ENCODE measurements around the gene LYRM4. TPM values are rescaled to one million over a fixed set of nuclear protein-coding genes. Genes with fewer than 3 reads are reported as not detected.

Gene LYRM4
- polyA plus RNA-seq, 1 donor (not counting 4 experiments of a cell fraction or from before 2014, with no cell fraction given): 41.1 TPM

DNA sequence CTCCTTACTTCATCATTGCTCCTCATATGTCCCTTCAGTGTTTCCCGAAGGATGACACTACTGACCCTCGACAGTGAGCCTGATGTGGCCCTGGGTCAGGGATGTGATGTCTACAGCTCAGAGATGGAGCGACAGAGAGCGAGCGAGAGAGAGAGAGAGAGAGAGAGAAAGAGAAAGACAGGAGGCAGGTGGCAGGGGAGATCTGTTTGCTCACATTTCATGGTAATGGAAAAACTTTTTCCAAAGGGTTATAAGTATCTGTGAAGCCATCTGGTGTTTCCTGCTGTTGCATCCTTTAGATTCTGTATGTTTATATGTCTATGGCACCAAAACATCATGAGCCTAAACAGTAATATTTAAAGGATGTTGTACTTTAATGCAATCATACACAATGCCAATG lies 98.4 kb downstream of the LYRM4 start:
- dilution Hi-C loops (cut with MboI; ENCODE audit: extremely low pct_ligation_motif_present, low sequenced_read_pairs): no loop called here
- no peak for TF ChIP-seq EZH2 (IDR thresholded peaks at IDR 0.05; ENCODE audit: low read length)
- TF ChIP-seq, protein P1, sequence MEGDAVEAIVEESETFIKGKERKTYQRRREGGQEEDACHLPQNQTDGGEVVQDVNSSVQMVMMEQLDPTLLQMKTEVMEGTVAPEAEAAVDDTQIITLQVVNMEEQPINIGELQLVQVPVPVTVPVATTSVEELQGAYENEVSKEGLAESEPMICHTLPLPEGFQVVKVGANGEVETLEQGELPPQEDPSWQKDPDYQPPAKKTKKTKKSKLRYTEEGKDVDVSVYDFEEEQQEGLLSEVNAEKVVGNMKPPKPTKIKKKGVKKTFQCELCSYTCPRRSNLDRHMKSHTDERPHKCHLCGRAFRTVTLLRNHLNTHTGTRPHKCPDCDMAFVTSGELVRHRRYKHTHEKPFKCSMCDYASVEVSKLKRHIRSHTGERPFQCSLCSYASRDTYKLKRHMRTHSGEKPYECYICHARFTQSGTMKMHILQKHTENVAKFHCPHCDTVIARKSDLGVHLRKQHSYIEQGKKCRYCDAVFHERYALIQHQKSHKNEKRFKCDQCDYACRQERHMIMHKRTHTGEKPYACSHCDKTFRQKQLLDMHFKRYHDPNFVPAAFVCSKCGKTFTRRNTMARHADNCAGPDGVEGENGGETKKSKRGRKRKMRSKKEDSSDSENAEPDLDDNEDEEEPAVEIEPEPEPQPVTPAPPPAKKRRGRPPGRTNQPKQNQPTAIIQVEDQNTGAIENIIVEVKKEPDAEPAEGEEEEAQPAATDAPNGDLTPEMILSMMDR (optimal IDR thresholded peaks at IDR 0.05 in 1 of 3, IDR thresholded peaks at IDR 0.05 in 1 of 3, conservative IDR thresholded peaks at IDR 0.05 in 1 of 3; ENCODE audit: extremely low read depth in 1 of 3, insufficient read depth in 2 of 3, low read length in 3 of 3): no peak
- Histone ChIP-seq H3K36me3 (ENCODE audit: control insufficient read depth in 2 of 2, extremely low read depth in 1 of 2, insufficient read depth in 2 of 2, low read length in 2 of 2) (no peaks in the 10 kb centered on the region), H3K9me1 (ENCODE audit: control insufficient read depth, extremely low read depth, insufficient read depth, low read length) (no peaks in the 10 kb centered on the region), H3K9ac (ENCODE audit: control insufficient read depth, extremely low read depth, insufficient read depth, low read length) (no peak overlapping the region), H3K27me3 (ENCODE audit: control insufficient read depth, extremely low read depth, insufficient read depth, low read length) (no peaks in the 10 kb centered on the region), H4K20me1 (ENCODE audit: control insufficient read depth, extremely low read depth, insufficient read depth, low read length) (no peaks in the 10 kb centered on the region), H2AFZ (ENCODE audit: control insufficient read depth, low read length) (no peak overlapping the region), H3K27ac (ENCODE audit: control insufficient read depth, insufficient read depth, low read length) (no peak overlapping the region), H3K79me2 (ENCODE audit: control insufficient read depth, insufficient read depth, low read length) (no peaks in the 10 kb centered on the region), H3K4me3 (ENCODE audit: control insufficient read depth in 2 of 3, extremely low read depth in 1 of 3, insufficient read depth in 2 of 3, low read depth in 1 of 3, low read length in 3 of 3) (no peak overlapping the region), H3K9me3 (ENCODE audit: control insufficient read depth, low read depth, low read length) (no peaks in the 10 kb centered on the region), H3K4me1 (ENCODE audit: control insufficient read depth, extremely low read depth, insufficient read depth, low read length) (peaks cover 7% of the 10 kb centered on the region), H3K4me2 (ENCODE audit: control insufficient read depth, extremely low read depth, insufficient read depth, low read depth, low read length) (no peak overlapping the region)
- FAIRE-seq (no peak), DNase-seq (ENCODE audit: low read depth, low spot score) (no peak)

DNA sequence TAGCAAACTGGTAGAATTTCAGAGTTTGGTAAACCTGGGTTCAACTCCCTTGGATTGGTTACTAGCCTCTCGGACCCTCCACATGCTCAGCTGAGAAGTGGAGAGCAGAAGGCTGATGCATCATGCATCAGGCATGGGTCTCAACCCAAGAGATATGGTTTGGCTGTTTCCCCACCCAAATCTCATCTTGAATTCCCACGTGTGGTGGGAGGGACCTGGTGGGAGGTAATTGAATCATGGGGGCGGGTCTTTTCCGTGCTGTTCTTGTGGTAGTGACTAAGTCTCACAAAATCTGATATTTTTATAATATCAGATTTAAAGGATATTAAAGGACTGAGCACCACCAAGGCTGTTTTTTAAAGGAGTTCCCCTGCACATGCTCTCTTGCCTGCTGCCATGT lies 100.5 kb downstream of the LYRM4 start:
- Histone ChIP-seq H4K20me1 (ENCODE audit: control insufficient read depth, extremely low read depth, insufficient read depth, low read length) (no peaks in the 10 kb centered on the region), H3K9me1 (ENCODE audit: control insufficient read depth, extremely low read depth, insufficient read depth, low read length) (no peaks in the 10 kb centered on the region), H2AFZ (ENCODE audit: control insufficient read depth, low read length) (no peak overlapping the region), H3K4me1 (ENCODE audit: control insufficient read depth, extremely low read depth, insufficient read depth, low read length) (peaks cover 7% of the 10 kb centered on the region), H3K9me3 (ENCODE audit: control insufficient read depth, low read depth, low read length) (no peaks in the 10 kb centered on the region), H3K79me2 (ENCODE audit: control insufficient read depth, insufficient read depth, low read length) (no peaks in the 10 kb centered on the region), H3K27ac (ENCODE audit: control insufficient read depth, insufficient read depth, low read length) (no peak overlapping the region), H3K9ac (ENCODE audit: control insufficient read depth, extremely low read depth, insufficient read depth, low read length) (no peak overlapping the region), H3K4me2 (ENCODE audit: control insufficient read depth, extremely low read depth, insufficient read depth, low read depth, low read length) (no peak overlapping the region), H3K36me3 (ENCODE audit: control insufficient read depth in 2 of 2, extremely low read depth in 1 of 2, insufficient read depth in 2 of 2, low read length in 2 of 2) (no peaks in the 10 kb centered on the region), H3K27me3 (ENCODE audit: control insufficient read depth, extremely low read depth, insufficient read depth, low read length) (no peaks in the 10 kb centered on the region), H3K4me3 (ENCODE audit: control insufficient read depth in 2 of 3, extremely low read depth in 1 of 3, insufficient read depth in 2 of 3, low read depth in 1 of 3, low read length in 3 of 3) (no peak overlapping the region)
- no peak for TF ChIP-seq EZH2 (IDR thresholded peaks at IDR 0.05; ENCODE audit: low read length)
- DNase-seq (ENCODE audit: low read depth, low spot score): no peak
- no peak for FAIRE-seq
- dilution Hi-C loops (cut with MboI; ENCODE audit: extremely low pct_ligation_motif_present, low sequenced_read_pairs): no loop called here

DNA sequence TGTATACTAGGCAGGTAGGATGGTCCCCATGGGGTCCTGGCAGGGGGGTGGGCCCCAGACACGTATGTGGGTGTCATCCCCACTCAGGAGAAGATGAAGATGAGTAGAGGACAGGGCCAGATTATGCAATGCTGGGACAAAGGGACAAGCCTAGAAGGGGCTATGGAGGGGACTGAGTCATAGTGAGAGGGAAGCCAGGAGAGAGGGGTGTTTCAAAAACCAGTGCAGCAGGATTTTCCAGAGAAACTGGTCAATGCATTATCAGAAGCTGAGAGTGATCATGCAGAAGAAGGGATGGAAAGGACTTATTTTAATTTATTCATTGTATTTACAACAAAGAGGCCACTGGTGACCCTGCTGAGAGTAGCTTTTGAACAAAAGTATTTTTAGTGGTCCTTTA lies 101.6 kb downstream of the LYRM4 start:
- Histone ChIP-seq H3K4me1 (ENCODE audit: control insufficient read depth, extremely low read depth, insufficient read depth, low read length) (peaks cover 7% of the 10 kb centered on the region), H3K79me2 (ENCODE audit: control insufficient read depth, insufficient read depth, low read length) (no peaks in the 10 kb centered on the region), H4K20me1 (ENCODE audit: control insufficient read depth, extremely low read depth, insufficient read depth, low read length) (no peaks in the 10 kb centered on the region), H3K4me2 (ENCODE audit: control insufficient read depth, extremely low read depth, insufficient read depth, low read depth, low read length) (no peak overlapping the region), H3K27ac (ENCODE audit: control insufficient read depth, insufficient read depth, low read length) (no peak overlapping the region), H3K36me3 (ENCODE audit: control insufficient read depth in 2 of 2, extremely low read depth in 1 of 2, insufficient read depth in 2 of 2, low read length in 2 of 2) (no peaks in the 10 kb centered on the region), H3K9ac (ENCODE audit: control insufficient read depth, extremely low read depth, insufficient read depth, low read length) (no peak overlapping the region), H3K4me3 (ENCODE audit: control insufficient read depth in 2 of 3, extremely low read depth in 1 of 3, insufficient read depth in 2 of 3, low read depth in 1 of 3, low read length in 3 of 3) (no peak overlapping the region), H3K9me1 (ENCODE audit: control insufficient read depth, extremely low read depth, insufficient read depth, low read length) (no peaks in the 10 kb centered on the region), H3K27me3 (ENCODE audit: control insufficient read depth, extremely low read depth, insufficient read depth, low read length) (no peaks in the 10 kb centered on the region), H3K9me3 (ENCODE audit: control insufficient read depth, low read depth, low read length) (no peaks in the 10 kb centered on the region), H2AFZ (ENCODE audit: control insufficient read depth, low read length) (no peak overlapping the region)
- dilution Hi-C loops (cut with MboI; ENCODE audit: extremely low pct_ligation_motif_present, low sequenced_read_pairs): no loop called here
- DNase-seq (ENCODE audit: low read depth, low spot score) (no peak), FAIRE-seq (no peak)
- no peak for TF ChIP-seq EZH2 (IDR thresholded peaks at IDR 0.05; ENCODE audit: low read length)
